ENCODE results near the gene VIPR1.

DNA sequence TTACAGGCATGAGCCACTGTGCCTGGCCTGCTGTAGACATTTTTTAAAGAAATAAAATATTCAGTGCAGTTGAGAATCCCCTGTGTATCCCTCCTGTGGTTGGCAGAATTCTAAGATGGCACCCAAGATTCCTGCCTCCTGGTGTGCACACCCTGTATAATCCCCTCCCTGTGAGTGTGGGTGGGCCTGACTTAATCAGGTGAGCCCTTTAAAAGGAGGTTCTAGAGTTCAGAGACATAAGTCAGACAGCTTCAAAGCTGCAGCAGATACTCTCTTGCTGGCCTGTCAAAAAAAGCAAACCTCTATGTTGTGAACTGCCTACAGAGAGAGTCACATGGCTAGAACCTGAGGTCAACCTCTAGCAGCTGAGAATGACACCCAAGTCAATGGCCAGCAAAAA is 7.0 kb upstream of the VIPR1 start:
- TF ChIP-seq POLR2AphosphoS5 (IDR thresholded peaks at IDR 0.05; ENCODE audit: low read depth) (no peak), GABPA (IDR thresholded peaks at IDR 0.05; ENCODE audit: low read depth) (no peak)
- TF ChIP-seq, protein P1, sequence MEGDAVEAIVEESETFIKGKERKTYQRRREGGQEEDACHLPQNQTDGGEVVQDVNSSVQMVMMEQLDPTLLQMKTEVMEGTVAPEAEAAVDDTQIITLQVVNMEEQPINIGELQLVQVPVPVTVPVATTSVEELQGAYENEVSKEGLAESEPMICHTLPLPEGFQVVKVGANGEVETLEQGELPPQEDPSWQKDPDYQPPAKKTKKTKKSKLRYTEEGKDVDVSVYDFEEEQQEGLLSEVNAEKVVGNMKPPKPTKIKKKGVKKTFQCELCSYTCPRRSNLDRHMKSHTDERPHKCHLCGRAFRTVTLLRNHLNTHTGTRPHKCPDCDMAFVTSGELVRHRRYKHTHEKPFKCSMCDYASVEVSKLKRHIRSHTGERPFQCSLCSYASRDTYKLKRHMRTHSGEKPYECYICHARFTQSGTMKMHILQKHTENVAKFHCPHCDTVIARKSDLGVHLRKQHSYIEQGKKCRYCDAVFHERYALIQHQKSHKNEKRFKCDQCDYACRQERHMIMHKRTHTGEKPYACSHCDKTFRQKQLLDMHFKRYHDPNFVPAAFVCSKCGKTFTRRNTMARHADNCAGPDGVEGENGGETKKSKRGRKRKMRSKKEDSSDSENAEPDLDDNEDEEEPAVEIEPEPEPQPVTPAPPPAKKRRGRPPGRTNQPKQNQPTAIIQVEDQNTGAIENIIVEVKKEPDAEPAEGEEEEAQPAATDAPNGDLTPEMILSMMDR (IDR thresholded peaks at IDR 0.05; ENCODE audit: insufficient read depth, low read length): no peak
- TF ChIP-seq, protein P2, sequence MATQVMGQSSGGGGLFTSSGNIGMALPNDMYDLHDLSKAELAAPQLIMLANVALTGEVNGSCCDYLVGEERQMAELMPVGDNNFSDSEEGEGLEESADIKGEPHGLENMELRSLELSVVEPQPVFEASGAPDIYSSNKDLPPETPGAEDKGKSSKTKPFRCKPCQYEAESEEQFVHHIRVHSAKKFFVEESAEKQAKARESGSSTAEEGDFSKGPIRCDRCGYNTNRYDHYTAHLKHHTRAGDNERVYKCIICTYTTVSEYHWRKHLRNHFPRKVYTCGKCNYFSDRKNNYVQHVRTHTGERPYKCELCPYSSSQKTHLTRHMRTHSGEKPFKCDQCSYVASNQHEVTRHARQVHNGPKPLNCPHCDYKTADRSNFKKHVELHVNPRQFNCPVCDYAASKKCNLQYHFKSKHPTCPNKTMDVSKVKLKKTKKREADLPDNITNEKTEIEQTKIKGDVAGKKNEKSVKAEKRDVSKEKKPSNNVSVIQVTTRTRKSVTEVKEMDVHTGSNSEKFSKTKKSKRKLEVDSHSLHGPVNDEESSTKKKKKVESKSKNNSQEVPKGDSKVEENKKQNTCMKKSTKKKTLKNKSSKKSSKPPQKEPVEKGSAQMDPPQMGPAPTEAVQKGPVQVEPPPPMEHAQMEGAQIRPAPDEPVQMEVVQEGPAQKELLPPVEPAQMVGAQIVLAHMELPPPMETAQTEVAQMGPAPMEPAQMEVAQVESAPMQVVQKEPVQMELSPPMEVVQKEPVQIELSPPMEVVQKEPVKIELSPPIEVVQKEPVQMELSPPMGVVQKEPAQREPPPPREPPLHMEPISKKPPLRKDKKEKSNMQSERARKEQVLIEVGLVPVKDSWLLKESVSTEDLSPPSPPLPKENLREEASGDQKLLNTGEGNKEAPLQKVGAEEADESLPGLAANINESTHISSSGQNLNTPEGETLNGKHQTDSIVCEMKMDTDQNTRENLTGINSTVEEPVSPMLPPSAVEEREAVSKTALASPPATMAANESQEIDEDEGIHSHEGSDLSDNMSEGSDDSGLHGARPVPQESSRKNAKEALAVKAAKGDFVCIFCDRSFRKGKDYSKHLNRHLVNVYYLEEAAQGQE (IDR thresholded peaks at IDR 0.05; ENCODE audit: insufficient replicate concordance, low read depth): no peak
